ENCODE measurements around the gene LCP1.

The LCP1 gene

GRCh38 chr13:46158983-46159382 lies 23.0 kb downstream of the LCP1 start:
- no peak overlapping the region for H3K27ac ChIP-seq
- TF ChIP-seq CTCF (IDR thresholded peaks at IDR 0.05) (no peak), ZFX (IDR thresholded peaks at IDR 0.05; ENCODE audit: borderline replicate concordance) (no peak)

GRCh38 chr13:46158222-46158621 lies 23.8 kb downstream of the LCP1 start:
- H3K27ac ChIP-seq, result no peak overlapping the region
- no peak for TF ChIP-seq CTCF (IDR thresholded peaks at IDR 0.05)

- H3K27ac ChIP-seq, result no peak overlapping the region
- no peak for TF ChIP-seq ZFX (IDR thresholded peaks at IDR 0.05; ENCODE audit: borderline replicate concordance)
- TF ChIP-seq CTCF (IDR thresholded peaks at IDR 0.05), result no peak
Observed at GRCh38 chr13:46154136-46154801, 27.7 kb downstream of the LCP1 start.

- H3K27ac ChIP-seq, result no peak overlapping the region
- TF ChIP-seq CTCF (IDR thresholded peaks at IDR 0.05) (no peak), ZFX (IDR thresholded peaks at IDR 0.05; ENCODE audit: borderline replicate concordance) (no peak)
Observed at GRCh38 chr13:46152627-46153328, 29.2 kb downstream of the LCP1 start.

- H3K27ac ChIP-seq, result no peak overlapping the region
- TF ChIP-seq ZFX (IDR thresholded peaks at IDR 0.05; ENCODE audit: borderline replicate concordance), result no peak
- no peak for TF ChIP-seq CTCF (IDR thresholded peaks at IDR 0.05)
Observed at GRCh38 chr13:46150134-46150693, 31.8 kb downstream of the LCP1 start.

DNA sequence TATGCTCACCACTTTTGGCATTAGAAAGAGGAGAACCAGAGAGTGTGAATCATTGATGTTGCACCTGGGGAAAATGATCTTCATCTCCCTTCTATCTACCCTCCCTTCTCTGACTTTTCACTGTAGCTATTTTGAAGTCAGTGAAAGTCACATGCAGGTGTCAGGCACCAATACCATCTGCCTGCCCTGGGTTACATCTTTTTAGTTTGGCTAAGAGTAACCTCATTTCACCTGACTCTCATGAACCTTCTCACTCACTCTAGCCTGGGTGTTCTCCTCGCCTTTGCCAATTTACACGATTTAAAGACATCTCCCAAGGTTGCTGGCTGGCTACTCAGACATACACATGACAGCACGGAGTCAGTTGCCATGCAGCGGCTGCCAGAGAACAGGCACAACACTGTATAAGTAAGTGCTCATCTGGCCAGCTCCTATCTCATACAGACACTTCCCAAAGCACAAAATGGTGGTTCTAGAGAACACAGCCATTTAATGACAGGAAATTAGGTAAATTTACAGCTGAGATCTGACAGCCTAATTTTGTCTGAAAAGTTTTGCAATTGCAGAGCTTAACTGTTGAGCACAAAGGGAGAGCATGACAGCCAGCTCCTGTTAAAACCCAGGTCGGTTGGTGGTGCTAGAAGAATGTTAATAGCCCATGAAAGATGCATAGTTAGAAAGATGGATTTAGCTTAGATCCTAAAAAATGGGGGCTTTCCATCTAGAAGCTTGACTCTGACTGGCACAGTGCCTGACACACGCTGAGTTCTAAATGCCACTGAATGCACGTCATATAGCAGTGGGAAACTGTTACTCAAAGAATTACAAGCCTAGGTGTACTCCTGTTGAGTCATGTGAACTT lies 32.5 kb downstream of the LCP1 start:
- no peak overlapping the region for H3K27ac ChIP-seq
- TF ChIP-seq ZFX (IDR thresholded peaks at IDR 0.05; ENCODE audit: borderline replicate concordance), result no peak
- TF ChIP-seq CTCF (IDR thresholded peaks at IDR 0.05), result no peak

Measured in 22Rv1 (cell line).